Vagina (tissue), 2 donors: ENCODE data around the gene TMOD2. TPM values are rescaled to one million over a fixed set of nuclear protein-coding genes. Genes with fewer than 3 reads are reported as not detected.
A peak's percentile ranks its signal among the peaks of the same experiment; 100 is the strongest.

Experiments
- DNase-seq, 2 donors: peaks; one replicate each; pipeline ENCODE4 v3.0.0-alpha.2; 2017; ENCODE audit errors: extremely low spot score in 2 of 2
- H3K27ac ChIP-seq: fragments of 200-600 bp; sonication (generic); one replicate; pipeline ENCODE4 v1.5.1; 2019
- H3K27me3 ChIP-seq: fragments of 200-600 bp; sonication (generic); one replicate; pipeline ENCODE4 v1.5.1; 2019
- H3K36me3 ChIP-seq, 2 donors: fragments of 200-600 bp; sonication (generic); one replicate each; pipeline ENCODE4 v1.5.1; 2017 to 2019
- H3K4me1 ChIP-seq: fragments of 200-600 bp; sonication (generic); one replicate; pipeline ENCODE4 v1.5.1; 2019
- H3K4me3 ChIP-seq, 2 donors: fragments of 200-600 bp; sonication (generic); 1 replicate in 1 of 2; 2 replicates in 1 of 2; pipeline ENCODE4 v1.5.1; 2016 to 2019
- H3K9me3 ChIP-seq: fragments of 200-600 bp; sonication (generic); one replicate; pipeline ENCODE4 v1.5.1; 2019
- POLR2A ChIP-seq, 2 donors: fragments of 450-650 bp; IDR thresholded peaks; one replicate each; pipeline ENCODE4 v1.6.1; 2017; ENCODE audit warnings: antibody characterized with exemption in 2 of 2, mild to moderate bottlenecking in 2 of 2, moderate library complexity in 2 of 2
- POLR2AphosphoS5 ChIP-seq, 2 donors: sonication (generic); formaldehyde crosslinking; IDR thresholded peaks; one replicate each; pipeline ENCODE4 v1.9.0; 2017; ENCODE audit warnings: antibody characterized with exemption in 2 of 2, mild to moderate bottlenecking in 2 of 2, low read depth in 1 of 2; ENCODE audit not compliant: insufficient read depth in 1 of 2
- intact Hi-C: fragments of 100-400 bp; cut with DNase I; formaldehyde crosslinking; loops from one replicate; pipeline ENCODE4 v1.15.1; 2023
- total RNA-seq: library from RNA; depleted of rRNA; stranded (reverse); fragments of >200 nt; gene quantifications from one replicate; pipeline ENCODE4 v1.2.3, GENCODE V29; 2016
- TF ChIP-seq, protein P1 (sequence below), 3 experiments: fragments of 450-650 bp in 2 of 3; fragments of 200-600 bp in 1 of 3; sonication (generic) in 1 of 3; IDR thresholded peaks; one replicate each; pipeline ENCODE4 v1.5.1; 2017 to 2019; ENCODE audit warnings: antibody characterized with exemption in 3 of 3, mild to moderate bottlenecking in 2 of 3, moderate library complexity in 2 of 3

The TMOD2 gene
- total RNA-seq, 1 donor from 2014 or later, result 18.4 TPM

DNA sequence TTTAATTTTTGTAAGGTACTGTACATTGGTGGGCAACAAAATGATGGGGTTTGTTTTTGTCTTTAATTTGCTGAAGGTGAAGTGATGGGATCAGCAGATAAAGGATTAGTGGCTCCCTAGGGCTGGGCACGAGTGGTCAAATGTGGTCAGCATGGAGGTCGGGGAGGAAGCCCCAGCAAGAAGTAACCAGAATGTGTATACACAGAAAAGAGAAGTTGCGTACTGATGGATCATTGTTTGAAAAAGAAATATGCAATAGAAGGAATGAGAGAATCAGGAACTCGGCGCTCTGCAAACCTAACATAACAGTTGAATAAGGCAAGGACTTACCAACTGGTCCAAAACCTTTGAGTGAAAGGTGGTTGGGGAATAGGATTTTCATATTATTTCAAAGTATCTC lies 1.5 kb downstream of the TMOD2 start:
- intact Hi-C loops, result no loop called here
- Histone ChIP-seq H3K4me3 (no peak overlapping the region), H3K27ac (no peak overlapping the region), H3K27me3 (no peaks in the 10 kb centered on the region), H3K36me3 (no peaks in the 10 kb centered on the region), H3K9me3 (no peaks in the 10 kb centered on the region), H3K4me1 (peaks cover 18% of the 10 kb centered on the region)
- peak in 1 of 2 donors; percentile 22 for DNase-seq
- TF ChIP-seq POLR2AphosphoS5 (IDR thresholded peaks at IDR 0.05; ENCODE audit: insufficient read depth in 1 of 2, low read depth in 1 of 2) (no peak), POLR2A (IDR thresholded peaks at IDR 0.05) (no peak)
- TF ChIP-seq, protein P1, sequence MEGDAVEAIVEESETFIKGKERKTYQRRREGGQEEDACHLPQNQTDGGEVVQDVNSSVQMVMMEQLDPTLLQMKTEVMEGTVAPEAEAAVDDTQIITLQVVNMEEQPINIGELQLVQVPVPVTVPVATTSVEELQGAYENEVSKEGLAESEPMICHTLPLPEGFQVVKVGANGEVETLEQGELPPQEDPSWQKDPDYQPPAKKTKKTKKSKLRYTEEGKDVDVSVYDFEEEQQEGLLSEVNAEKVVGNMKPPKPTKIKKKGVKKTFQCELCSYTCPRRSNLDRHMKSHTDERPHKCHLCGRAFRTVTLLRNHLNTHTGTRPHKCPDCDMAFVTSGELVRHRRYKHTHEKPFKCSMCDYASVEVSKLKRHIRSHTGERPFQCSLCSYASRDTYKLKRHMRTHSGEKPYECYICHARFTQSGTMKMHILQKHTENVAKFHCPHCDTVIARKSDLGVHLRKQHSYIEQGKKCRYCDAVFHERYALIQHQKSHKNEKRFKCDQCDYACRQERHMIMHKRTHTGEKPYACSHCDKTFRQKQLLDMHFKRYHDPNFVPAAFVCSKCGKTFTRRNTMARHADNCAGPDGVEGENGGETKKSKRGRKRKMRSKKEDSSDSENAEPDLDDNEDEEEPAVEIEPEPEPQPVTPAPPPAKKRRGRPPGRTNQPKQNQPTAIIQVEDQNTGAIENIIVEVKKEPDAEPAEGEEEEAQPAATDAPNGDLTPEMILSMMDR (IDR thresholded peaks at IDR 0.05), result no peak

DNA sequence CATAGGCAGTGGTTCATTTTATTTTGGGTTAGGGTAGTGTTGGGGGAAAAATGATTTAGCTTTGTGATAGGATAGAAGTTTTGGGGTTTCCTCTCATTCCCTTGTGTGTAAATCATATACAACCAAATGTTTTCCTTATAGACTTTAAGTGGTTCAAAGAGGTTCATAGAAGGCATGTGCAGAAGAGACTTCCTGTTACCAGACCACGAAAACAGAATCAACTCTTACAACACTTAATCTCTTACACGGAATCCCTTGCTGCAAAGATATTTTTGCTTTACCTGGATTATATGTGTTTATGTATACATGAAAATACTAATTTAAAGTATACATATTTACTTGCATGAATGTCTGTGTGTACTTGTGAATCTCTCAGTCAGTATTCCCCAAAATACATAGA lies 2.9 kb downstream of the TMOD2 start:
- Histone ChIP-seq H3K4me3 (no peak overlapping the region), H3K27ac (no peak overlapping the region), H3K9me3 (no peaks in the 10 kb centered on the region), H3K36me3 (no peaks in the 10 kb centered on the region), H3K4me1 (peaks cover 18% of the 10 kb centered on the region), H3K27me3 (no peaks in the 10 kb centered on the region)
- no peak for DNase-seq
- intact Hi-C loops, result no loop called here
- TF ChIP-seq POLR2A (IDR thresholded peaks at IDR 0.05), result no peak
- no peak for TF ChIP-seq POLR2AphosphoS5 (IDR thresholded peaks at IDR 0.05; ENCODE audit: insufficient read depth in 1 of 2, low read depth in 1 of 2)
- TF ChIP-seq, protein P1 (IDR thresholded peaks at IDR 0.05), result no peak

DNA sequence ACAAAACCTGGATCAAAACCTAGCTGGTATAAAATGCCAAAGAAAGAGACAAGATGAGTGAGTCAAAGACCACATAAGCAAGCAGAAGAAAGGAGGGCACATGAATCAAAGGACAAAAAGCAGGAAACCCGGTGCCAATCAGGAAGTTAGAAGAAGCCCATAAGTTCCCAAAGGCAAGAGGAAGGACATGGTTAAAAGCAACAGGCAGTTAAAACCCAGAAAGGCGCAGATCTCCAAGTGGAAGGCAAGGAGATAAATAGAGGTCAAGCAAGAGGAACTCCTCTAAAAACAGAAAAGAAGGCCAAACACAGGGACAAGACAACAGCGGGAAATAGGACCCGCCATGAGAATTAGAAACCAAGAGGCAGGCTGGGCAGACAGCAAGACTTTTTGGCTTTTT lies 4.4 kb downstream of the TMOD2 start:
- H3K4me3 ChIP-seq, result no peak overlapping the region
- intact Hi-C loops, result no loop called here
- H3K9me3 ChIP-seq, result no peaks in the 10 kb centered on the region
- TF ChIP-seq, protein P1 (IDR thresholded peaks at IDR 0.05), result no peak
- TF ChIP-seq POLR2A (IDR thresholded peaks at IDR 0.05) (no peak), POLR2AphosphoS5 (IDR thresholded peaks at IDR 0.05; ENCODE audit: insufficient read depth in 1 of 2, low read depth in 1 of 2) (no peak)
- no peak overlapping the region for H3K27ac ChIP-seq
- H3K4me1 ChIP-seq, result peaks cover 13% of the 10 kb centered on the region
- DNase-seq, result no peak
- no peaks in the 10 kb centered on the region for H3K36me3 ChIP-seq
- no peaks in the 10 kb centered on the region for H3K27me3 ChIP-seq

- no peaks in the 10 kb centered on the region for H3K9me3 ChIP-seq
- no peaks in the 10 kb centered on the region for H3K27me3 ChIP-seq
- H3K36me3 ChIP-seq, result no peaks in the 10 kb centered on the region
- no peak overlapping the region for H3K27ac ChIP-seq
- no peak for TF ChIP-seq POLR2A (IDR thresholded peaks at IDR 0.05)
- TF ChIP-seq POLR2AphosphoS5 (IDR thresholded peaks at IDR 0.05; ENCODE audit: insufficient read depth in 1 of 2, low read depth in 1 of 2), result no peak
- TF ChIP-seq, protein P1 (IDR thresholded peaks at IDR 0.05), result no peak
- intact Hi-C loops, result no loop called here
- no peak for DNase-seq
- H3K4me3 ChIP-seq, result no peak overlapping the region
- H3K4me1 ChIP-seq, result peaks cover 9% of the 10 kb centered on the region
Observed at GRCh38 chr15:51756482-51756881, 5.1 kb downstream of the TMOD2 start.

- Histone ChIP-seq H3K4me1 (peaks cover 4% of the 10 kb centered on the region), H3K36me3 (no peaks in the 10 kb centered on the region), H3K9me3 (no peaks in the 10 kb centered on the region), H3K27ac (no peak overlapping the region), H3K27me3 (no peaks in the 10 kb centered on the region), H3K4me3 (no peak overlapping the region)
- TF ChIP-seq POLR2A (IDR thresholded peaks at IDR 0.05) (no peak), POLR2AphosphoS5 (IDR thresholded peaks at IDR 0.05; ENCODE audit: insufficient read depth in 1 of 2, low read depth in 1 of 2) (no peak)
- TF ChIP-seq, protein P1 (IDR thresholded peaks at IDR 0.05), result no peak
- DNase-seq, result peak in 1 of 2 donors; percentile 22
- intact Hi-C loops, result no loop called here
Observed at GRCh38 chr15:51757450-51757849, 6.1 kb downstream of the TMOD2 start.
